ENCODE measurements around the gene NEURL1B.

NEURL1B gene

GRCh38 chr5:172593721-172594235, 47.3 kb upstream of the NEURL1B start:
- TF ChIP-seq TEAD4 (IDR thresholded peaks at IDR 0.05) (no peak), CREB1 (IDR thresholded peaks at IDR 0.05; ENCODE audit: low read depth) (no peak), NFIC (IDR thresholded peaks at IDR 0.05) (no peak), TAF1 (IDR thresholded peaks at IDR 0.05; ENCODE audit: low read depth) (no peak), FOXM1 (IDR thresholded peaks at IDR 0.05; ENCODE audit: borderline replicate concordance, low read depth) (no peak), TCF12 (IDR thresholded peaks at IDR 0.05; ENCODE audit: low read depth) (no peak), ZBTB7A (IDR thresholded peaks at IDR 0.05; ENCODE audit: low read depth) (no peak), EGR1 (IDR thresholded peaks at IDR 0.05) (no peak)
- TF ChIP-seq, protein P1, sequence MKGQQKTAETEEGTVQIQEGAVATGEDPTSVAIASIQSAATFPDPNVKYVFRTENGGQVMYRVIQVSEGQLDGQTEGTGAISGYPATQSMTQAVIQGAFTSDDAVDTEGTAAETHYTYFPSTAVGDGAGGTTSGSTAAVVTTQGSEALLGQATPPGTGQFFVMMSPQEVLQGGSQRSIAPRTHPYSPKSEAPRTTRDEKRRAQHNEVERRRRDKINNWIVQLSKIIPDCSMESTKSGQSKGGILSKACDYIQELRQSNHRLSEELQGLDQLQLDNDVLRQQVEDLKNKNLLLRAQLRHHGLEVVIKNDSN (IDR thresholded peaks at IDR 0.05), result no peak
- TF ChIP-seq, protein P2, sequence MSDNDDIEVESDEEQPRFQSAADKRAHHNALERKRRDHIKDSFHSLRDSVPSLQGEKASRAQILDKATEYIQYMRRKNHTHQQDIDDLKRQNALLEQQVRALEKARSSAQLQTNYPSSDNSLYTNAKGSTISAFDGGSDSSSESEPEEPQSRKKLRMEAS (IDR thresholded peaks at IDR 0.05), result no peak

DNA sequence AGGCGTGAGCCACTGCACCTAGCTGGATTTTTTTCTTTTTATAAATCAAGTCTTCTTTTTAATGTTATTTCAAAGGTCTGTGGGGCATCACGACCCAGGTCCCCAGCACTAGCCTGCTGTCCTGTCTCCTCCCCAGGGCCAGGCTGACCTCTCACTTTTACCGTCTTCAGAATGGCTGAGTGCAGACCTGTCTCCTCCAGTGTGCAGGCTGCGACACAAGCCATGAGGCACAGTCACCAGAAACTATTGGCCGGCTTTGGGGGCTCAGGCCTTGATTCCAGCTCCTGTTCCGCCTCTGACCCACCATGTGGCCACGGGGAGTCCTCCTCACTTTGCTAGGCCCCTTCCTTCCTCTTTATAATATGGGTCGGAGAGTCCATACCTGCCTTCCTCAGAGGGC, 46.6 kb upstream of the NEURL1B start:
- TF ChIP-seq REST (IDR thresholded peaks at IDR 0.05; ENCODE audit: low read depth) (no peak), CREB1 (IDR thresholded peaks at IDR 0.05; ENCODE audit: low read depth) (no peak)

DNA sequence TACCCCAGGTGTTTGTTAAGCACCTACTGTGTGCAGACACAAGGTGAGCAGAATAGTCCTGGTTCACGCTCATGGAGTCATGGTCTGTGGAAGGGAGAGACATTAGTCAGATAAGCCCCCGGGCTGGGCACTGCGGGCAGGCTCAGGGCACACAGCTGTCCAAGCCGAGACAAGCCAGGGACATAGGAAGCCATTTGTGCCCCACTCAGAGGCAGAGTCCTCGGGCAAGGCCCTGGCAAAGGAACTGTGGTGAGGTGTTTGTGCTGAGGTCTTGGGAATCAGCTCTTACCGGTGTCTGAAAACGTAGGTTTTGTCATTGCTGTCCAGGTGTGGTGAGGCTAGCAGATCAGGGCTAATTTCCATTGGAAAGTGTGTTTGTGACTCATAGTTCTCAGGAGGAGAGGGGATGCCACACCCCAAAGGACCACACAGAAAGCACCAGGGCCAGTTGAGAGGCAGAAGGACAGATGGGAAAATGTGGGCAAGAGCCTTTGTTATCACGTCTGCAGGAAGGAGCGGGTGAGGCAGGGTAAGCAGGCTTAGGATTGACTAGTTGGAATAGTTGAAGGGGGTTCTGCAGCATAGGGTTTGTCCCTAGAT, 46.1 kb upstream of the NEURL1B start:
- TF ChIP-seq NFIC (IDR thresholded peaks at IDR 0.05) (no peak), TAF1 (IDR thresholded peaks at IDR 0.05; ENCODE audit: low read depth) (no peak), ZBTB7A (IDR thresholded peaks at IDR 0.05; ENCODE audit: low read depth) (no peak), CREB1 (IDR thresholded peaks at IDR 0.05; ENCODE audit: low read depth) (no peak), TCF12 (IDR thresholded peaks at IDR 0.05; ENCODE audit: low read depth) (no peak), RAD21 (IDR thresholded peaks at IDR 0.05; ENCODE audit: low read depth) (no peak), YY1 (IDR thresholded peaks at IDR 0.05; ENCODE audit: low read depth) (no peak), TEAD4 (IDR thresholded peaks at IDR 0.05) (no peak), FOXM1 (IDR thresholded peaks at IDR 0.05; ENCODE audit: borderline replicate concordance, low read depth) (no peak), REST (IDR thresholded peaks at IDR 0.05; ENCODE audit: low read depth) (no peak), EP300 (IDR thresholded peaks at IDR 0.05; ENCODE audit: borderline replicate concordance) (no peak)
- TF ChIP-seq, protein P2 (IDR thresholded peaks at IDR 0.05), result no peak
- TF ChIP-seq, protein P1 (IDR thresholded peaks at IDR 0.05), result no peak

DNA sequence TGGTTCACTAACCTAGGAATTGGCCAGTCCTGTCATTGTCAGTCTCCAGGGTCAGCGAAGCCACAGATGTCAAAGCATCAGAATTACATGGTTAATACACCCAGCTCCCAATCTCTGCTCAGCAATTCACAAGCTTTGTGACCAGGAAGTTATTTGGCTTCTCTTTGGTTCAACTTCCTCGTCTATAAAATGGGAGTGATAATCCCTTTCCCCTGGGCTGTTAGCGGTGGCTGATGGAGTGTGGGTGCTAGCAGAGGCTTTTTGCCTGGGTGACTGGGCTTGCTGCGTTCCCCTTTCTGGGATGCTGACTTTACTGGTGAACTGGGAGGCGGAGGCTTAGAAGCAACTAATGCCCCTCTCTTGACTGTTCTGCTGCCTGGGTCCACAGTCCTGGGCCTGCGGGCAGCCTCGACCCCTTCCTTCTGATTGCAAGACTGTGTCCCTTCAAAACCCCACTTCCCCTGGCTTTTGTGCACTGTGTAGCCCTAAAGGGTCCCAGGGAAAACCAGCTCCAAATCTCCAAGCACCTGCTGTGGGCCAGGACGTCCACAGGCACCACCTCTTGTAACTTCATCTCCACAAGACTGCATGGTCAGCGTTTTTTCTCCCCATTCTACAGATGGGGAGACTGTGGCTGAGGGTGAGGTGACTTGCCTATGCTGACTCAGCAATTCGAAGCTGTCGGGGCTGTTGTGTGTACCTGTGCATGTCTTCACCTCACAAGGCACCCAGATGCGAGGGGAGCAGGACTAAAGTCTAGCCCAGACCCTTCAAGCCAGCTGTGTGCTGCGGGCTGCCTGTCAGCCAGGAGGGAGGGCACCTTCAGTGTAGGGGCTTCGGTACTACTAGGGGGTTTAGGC, 45.2 kb upstream of the NEURL1B start:
- TF ChIP-seq CEBPB (IDR thresholded peaks at IDR 0.05), result no peak
- TF ChIP-seq REST (IDR thresholded peaks at IDR 0.05; ENCODE audit: low read depth), result no peak
- no peak for TF ChIP-seq EP300 (IDR thresholded peaks at IDR 0.05; ENCODE audit: borderline replicate concordance)
- no peak for TF ChIP-seq FOXM1 (IDR thresholded peaks at IDR 0.05; ENCODE audit: borderline replicate concordance, low read depth)
- TF ChIP-seq, protein P1 (IDR thresholded peaks at IDR 0.05), result no peak
